Glutamatergic neuron (in vitro differentiated cells): Measurements from ENCODE around the gene ALDH1A2. TPM values are rescaled to one million over a fixed set of nuclear protein-coding genes. Genes with fewer than 3 reads are reported as not detected.

Source experiments
- DNase-seq: peaks from one replicate; pipeline ENCODE4 v3.0.0; 2022
- H3K27ac Mint-ChIP-seq: one replicate; pipeline ENCODE4 v1.8.0; 2020; ENCODE audit warnings: mild to moderate bottlenecking, mixed read lengths, inconsistent platforms; ENCODE audit not compliant: unreplicated experiment
- H3K27me3 Mint-ChIP-seq: one replicate; pipeline ENCODE4 v1.8.0; 2020; ENCODE audit warnings: mild to moderate bottlenecking, moderate library complexity, mixed read lengths, inconsistent platforms; ENCODE audit not compliant: unreplicated experiment
- H3K36me3 Mint-ChIP-seq: one replicate; pipeline ENCODE4 v1.8.0; 2020; ENCODE audit warnings: mild to moderate bottlenecking, mixed read lengths, inconsistent platforms; ENCODE audit not compliant: unreplicated experiment
- H3K4me1 Mint-ChIP-seq: one replicate; pipeline ENCODE4 v1.8.0; 2020; ENCODE audit warnings: mild to moderate bottlenecking, low read depth, mixed read lengths, inconsistent platforms; ENCODE audit not compliant: unreplicated experiment
- H3K4me3 Mint-ChIP-seq: one replicate; pipeline ENCODE4 v1.8.0; 2020; ENCODE audit warnings: mild to moderate bottlenecking, mixed read lengths, inconsistent platforms; ENCODE audit not compliant: unreplicated experiment
- H3K9me3 Mint-ChIP-seq: one replicate; pipeline ENCODE4 v1.8.0; 2020; ENCODE audit warnings: mild to moderate bottlenecking, moderate library complexity, mixed read lengths, inconsistent platforms; ENCODE audit not compliant: unreplicated experiment
- total RNA-seq: library from RNA; stranded (reverse); fragmentation: NEBNext Ultra II Directional; extraction: Animal tissue kit (Norgen Biotek cat#: 25700); gene quantifications from one replicate; pipeline ENCODE4 v1.2.1, GENCODE V29; 2021; ENCODE audit not compliant: unreplicated experiment
- TF ChIP-seq, protein P1 (sequence below): fragments of 200-600 bp; sonication (generic); IDR thresholded peaks from one replicate; pipeline ENCODE4 v1.5.0; 2021; ENCODE audit not compliant: partially characterized antibody, unreplicated experiment

The ALDH1A2 gene
- total RNA-seq, 1 donor from 2014 or later, result not detected

DNA sequence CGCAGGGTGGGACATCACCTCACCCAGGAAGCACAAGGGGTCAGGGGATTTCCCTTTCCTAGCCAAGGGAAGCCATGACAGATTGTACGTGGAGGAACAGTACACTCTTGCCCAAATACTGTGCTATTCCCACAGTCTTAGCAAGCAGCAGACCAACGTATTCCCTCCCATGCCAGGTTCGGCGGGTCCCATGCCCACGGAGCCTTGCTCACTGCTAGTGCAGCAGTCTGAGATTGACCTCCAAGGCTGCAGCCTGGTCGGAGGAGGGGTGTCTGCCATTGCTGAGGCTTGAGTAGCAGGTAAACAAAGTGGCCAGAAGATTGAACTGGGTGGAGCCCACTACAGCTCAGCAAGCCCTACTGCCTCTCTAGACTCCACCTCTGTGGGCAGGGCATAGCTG, 39.0 kb downstream of the ALDH1A2 start:
- peaks cover 32% of the 10 kb centered on the region for H3K36me3 Mint-ChIP-seq
- TF ChIP-seq, protein P1, sequence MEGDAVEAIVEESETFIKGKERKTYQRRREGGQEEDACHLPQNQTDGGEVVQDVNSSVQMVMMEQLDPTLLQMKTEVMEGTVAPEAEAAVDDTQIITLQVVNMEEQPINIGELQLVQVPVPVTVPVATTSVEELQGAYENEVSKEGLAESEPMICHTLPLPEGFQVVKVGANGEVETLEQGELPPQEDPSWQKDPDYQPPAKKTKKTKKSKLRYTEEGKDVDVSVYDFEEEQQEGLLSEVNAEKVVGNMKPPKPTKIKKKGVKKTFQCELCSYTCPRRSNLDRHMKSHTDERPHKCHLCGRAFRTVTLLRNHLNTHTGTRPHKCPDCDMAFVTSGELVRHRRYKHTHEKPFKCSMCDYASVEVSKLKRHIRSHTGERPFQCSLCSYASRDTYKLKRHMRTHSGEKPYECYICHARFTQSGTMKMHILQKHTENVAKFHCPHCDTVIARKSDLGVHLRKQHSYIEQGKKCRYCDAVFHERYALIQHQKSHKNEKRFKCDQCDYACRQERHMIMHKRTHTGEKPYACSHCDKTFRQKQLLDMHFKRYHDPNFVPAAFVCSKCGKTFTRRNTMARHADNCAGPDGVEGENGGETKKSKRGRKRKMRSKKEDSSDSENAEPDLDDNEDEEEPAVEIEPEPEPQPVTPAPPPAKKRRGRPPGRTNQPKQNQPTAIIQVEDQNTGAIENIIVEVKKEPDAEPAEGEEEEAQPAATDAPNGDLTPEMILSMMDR, result no peak
- H3K27me3 Mint-ChIP-seq, result no peaks in the 10 kb centered on the region
- H3K4me3 Mint-ChIP-seq, result no peak overlapping the region
- DNase-seq, result no peak
- peaks cover 2% of the 10 kb centered on the region for H3K4me1 Mint-ChIP-seq
- peaks cover 14% of the 10 kb centered on the region for H3K9me3 Mint-ChIP-seq
- no peak overlapping the region for H3K27ac Mint-ChIP-seq

DNA sequence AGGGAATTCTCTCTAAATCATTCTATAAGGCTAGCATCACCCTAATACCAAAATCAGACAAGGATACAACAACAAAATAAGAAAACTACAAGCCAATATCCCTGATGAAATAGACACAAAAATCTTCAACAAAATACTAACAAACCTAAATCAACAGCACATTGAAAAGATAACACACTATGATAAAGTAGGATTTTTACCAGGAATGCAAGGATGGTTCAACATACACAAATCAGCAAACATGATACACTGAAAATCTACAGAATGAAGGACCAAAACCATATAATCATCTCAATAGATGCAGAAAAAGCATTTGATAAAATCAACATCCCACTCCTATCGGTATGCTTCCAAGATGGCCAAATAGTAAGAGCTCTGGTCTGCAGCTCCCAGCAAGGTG, 39.5 kb downstream of the ALDH1A2 start:
- peaks cover 14% of the 10 kb centered on the region for H3K9me3 Mint-ChIP-seq
- no peaks in the 10 kb centered on the region for H3K27me3 Mint-ChIP-seq
- no peak overlapping the region for H3K27ac Mint-ChIP-seq
- DNase-seq, result no peak
- peaks cover 32% of the 10 kb centered on the region for H3K36me3 Mint-ChIP-seq
- peaks cover 2% of the 10 kb centered on the region for H3K4me1 Mint-ChIP-seq
- no peak overlapping the region for H3K4me3 Mint-ChIP-seq
- TF ChIP-seq, protein P1, result no peak

DNA sequence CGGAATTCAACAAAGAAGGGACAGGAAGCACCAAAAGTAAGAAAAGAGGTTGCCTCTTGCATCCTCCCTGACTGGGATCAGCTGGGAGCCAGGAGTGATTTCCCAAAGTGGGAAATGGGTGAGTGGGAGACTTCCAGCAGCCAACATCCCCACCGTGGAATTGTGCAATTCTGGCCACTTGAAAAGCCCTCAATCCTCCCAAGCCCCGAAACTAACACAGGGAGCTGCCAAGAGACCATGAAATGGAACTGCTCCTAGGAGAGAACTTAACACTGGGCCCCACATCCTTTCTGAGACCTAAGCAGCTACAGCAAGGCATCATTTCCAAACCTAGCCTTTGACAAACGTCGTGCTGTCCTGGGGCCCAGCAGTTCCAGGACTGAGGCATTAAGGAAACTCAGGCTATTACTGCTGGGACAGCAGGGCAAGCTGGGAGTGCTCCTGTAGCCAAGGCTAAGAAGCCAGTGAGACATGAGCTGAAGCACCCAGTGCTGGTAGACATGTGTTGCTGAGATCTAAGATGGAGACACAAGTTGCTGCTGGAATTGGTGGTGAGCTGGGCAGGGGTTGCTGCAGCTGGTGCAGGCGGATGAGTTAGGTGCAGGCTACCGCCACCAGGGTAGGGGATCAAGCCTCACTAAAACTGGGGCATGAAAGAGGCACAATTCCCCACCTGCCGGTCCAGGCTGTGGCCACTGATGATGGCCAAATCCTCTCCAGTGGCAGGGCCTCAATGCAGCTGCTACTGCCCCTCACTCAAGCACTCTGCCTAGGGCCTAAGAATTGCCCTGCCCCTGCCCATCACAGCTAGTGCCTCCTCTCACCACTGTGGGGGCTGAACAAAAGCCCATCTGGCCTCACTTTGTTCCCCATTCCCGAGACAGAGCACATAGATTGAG, 43.9 kb downstream of the ALDH1A2 start:
- H3K4me3 Mint-ChIP-seq, result no peak overlapping the region
- no peak overlapping the region for H3K27ac Mint-ChIP-seq
- DNase-seq, result no peak
- no peaks in the 10 kb centered on the region for H3K27me3 Mint-ChIP-seq
- peaks cover 8% of the 10 kb centered on the region for H3K9me3 Mint-ChIP-seq
- peaks cover 21% of the 10 kb centered on the region for H3K36me3 Mint-ChIP-seq
- TF ChIP-seq, protein P1, result no peak
- H3K4me1 Mint-ChIP-seq, result peaks cover 2% of the 10 kb centered on the region

DNA sequence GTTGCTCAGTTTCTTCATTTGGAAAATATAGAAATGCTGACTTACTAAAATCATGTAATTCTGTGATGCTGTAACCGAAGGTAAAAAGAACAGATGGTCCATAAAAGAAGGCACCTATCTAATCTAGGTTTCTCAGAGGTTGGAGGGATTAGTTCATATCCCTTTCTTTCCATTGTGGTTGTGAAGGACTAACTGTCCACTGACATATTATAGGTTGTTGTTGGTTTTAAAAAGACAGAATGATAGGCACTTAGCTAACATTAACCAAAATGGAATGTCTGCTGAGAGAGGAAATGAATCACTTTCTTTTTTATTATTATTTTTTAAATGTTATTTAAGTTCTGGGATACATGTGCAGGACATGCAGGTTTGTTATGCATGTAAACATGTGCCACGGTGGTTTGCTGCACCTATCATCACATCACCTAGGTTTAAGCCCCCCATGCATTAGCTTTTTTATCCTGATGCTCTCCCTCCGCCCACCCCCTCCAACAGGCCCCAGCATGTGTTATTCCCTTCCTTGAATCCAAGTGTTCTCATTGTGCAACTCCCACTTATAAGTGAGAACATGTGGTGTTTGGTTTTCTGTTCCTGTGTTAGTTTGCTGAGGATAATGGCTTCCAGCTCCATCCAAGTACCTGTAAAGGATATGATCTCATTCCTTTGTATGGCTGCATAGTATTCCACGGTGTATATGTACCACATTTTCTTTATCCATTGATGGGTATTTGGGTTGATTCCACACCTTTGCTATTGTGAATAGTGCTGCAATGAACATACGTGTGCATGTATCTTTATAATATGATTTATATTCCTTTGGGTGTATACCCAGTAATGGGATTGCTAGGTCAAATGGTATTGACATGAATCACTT, 45.8 kb downstream of the ALDH1A2 start:
- Mint-ChIP-seq H3K27ac (no peak overlapping the region), H3K4me1 (peaks cover 2% of the 10 kb centered on the region), H3K36me3 (peaks cover 6% of the 10 kb centered on the region), H3K4me3 (no peak overlapping the region), H3K27me3 (no peaks in the 10 kb centered on the region), H3K9me3 (peaks cover 4% of the 10 kb centered on the region)
- no peak for DNase-seq
- TF ChIP-seq, protein P1, result no peak
